Motor neuron (in vitro differentiated cells): ENCODE measurements around the gene SRRM3. TPM values are rescaled to one million over a fixed set of nuclear protein-coding genes. Genes with fewer than 3 reads are reported as not detected.

ENCODE experiments used
- total RNA-seq, 8 experiments: library from RNA; unstranded; fragments of 300-600 nt; gene quantifications; 2 replicates each; pipeline versions ENCODE4 v1.2.3 to v1.2.4, GENCODE V29; 2022

SRRM3 gene
- total RNA-seq, 8 experiments from 2014 or later, result 0.92 to 16.1 (median 10.3) TPM

Other genes starting within 250 kb of the SRRM3 start
- 10 to 100 TPM; 17.6 to 29.8 (median 22.3) TPM for gene TMEM120A, start 207.3 kb upstream of the SRRM3 start, total RNA-seq
- 10 to 100 TPM; 33.3 to 63.4 (median 42.4) TPM for gene STYXL1, start 153.9 kb upstream of the SRRM3 start, total RNA-seq
- 100 to 1,000 TPM in 7 of 8 experiments, 10 to 100 TPM in 1; 98.4 to 223 (median 131) TPM for gene MDH2, start 153.8 kb upstream of the SRRM3 start, total RNA-seq
- 100 to 1,000 TPM in 5 of 8 experiments, 10 to 100 TPM in 3; 44.0 to 193 (median 120) TPM for gene HSPB1, start 100.8 kb downstream of the SRRM3 start, total RNA-seq
- 100 to 1,000 TPM; 153 to 275 (median 184) TPM for gene YWHAG, start 157.1 kb downstream of the SRRM3 start, total RNA-seq
- 1 to 10 TPM in 2 of 8 experiments, under 1 TPM in 6; 0.18 to 1.5 (median 0.68) TPM for gene SSC4D, start 207.8 kb downstream of the SRRM3 start, total RNA-seq
- 1 to 10 TPM in 5 of 8 experiments, under 1 TPM in 2, not detected in 1; 0.22 to 8.8 (median 1.7) TPM for gene ZP3, start 223.1 kb downstream of the SRRM3 start, total RNA-seq